ENCODE measurements around the gene PRCD.

The PRCD gene

GRCh38 chr17:76574166-76574565 lies 34.3 kb downstream of the PRCD start:
- DNase-seq (ENCODE audit: extremely low read depth, insufficient read length), result no peak
- Histone ChIP-seq H3K27me3 (replicated peaks; ENCODE audit: control insufficient read depth, insufficient read depth, low read length) (no peaks in the 10 kb centered on the region), H3K36me3 (ENCODE audit: control insufficient read depth, insufficient read depth, low read length) (no peaks in the 10 kb centered on the region), H3K4me3 (replicated peaks; ENCODE audit: low read depth, low read length) (no peak overlapping the region)
- TF ChIP-seq CTCF (IDR thresholded peaks at IDR 0.05; ENCODE audit: insufficient read depth, low read length, poor library complexity, severe bottlenecking), result no peak

- no peak for DNase-seq (ENCODE audit: extremely low read depth, insufficient read length)
- TF ChIP-seq CTCF (IDR thresholded peaks at IDR 0.05; ENCODE audit: insufficient read depth, low read length, poor library complexity, severe bottlenecking), result no peak
- Histone ChIP-seq H3K4me3 (replicated peaks; ENCODE audit: low read depth, low read length) (no peak overlapping the region), H3K36me3 (ENCODE audit: control insufficient read depth, insufficient read depth, low read length) (no peaks in the 10 kb centered on the region), H3K27me3 (replicated peaks; ENCODE audit: control insufficient read depth, insufficient read depth, low read length) (no peaks in the 10 kb centered on the region)
These were observed 35.7 kb downstream of the PRCD start for GRCh38 chr17:76575570-76575969.

- Histone ChIP-seq H3K4me3 (replicated peaks; ENCODE audit: low read depth, low read length) (no peak overlapping the region), H3K27me3 (replicated peaks; ENCODE audit: control insufficient read depth, insufficient read depth, low read length) (no peaks in the 10 kb centered on the region), H3K36me3 (ENCODE audit: control insufficient read depth, insufficient read depth, low read length) (no peaks in the 10 kb centered on the region)
- no peak for DNase-seq (ENCODE audit: extremely low read depth, insufficient read length)
- no peak for TF ChIP-seq CTCF (IDR thresholded peaks at IDR 0.05; ENCODE audit: insufficient read depth, low read length, poor library complexity, severe bottlenecking)
These were observed 36.3 kb downstream of the PRCD start for GRCh38 chr17:76576189-76576588.

DNA sequence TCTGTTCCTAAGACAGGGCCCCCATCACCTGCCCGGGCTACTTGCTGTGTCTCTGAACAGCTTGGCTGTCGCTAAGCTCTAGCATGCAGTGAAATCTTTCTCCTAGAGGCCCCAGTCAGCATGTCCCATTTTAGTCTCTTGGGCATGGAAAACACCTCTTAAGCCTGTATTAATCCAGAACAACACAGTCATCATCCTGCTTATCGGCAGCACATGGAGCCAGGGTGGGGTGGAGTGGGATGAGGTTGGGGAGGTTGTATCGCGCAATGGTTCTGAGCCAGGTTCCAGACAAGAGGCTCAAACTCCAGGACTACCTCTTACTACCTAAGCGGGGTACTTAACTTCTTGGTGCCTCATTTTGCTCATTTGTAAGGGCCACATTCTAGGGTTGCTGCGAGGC lies 38.0 kb downstream of the PRCD start:
- no peak for DNase-seq (ENCODE audit: extremely low read depth, insufficient read length)
- Histone ChIP-seq H3K36me3 (ENCODE audit: control insufficient read depth, insufficient read depth, low read length) (no peaks in the 10 kb centered on the region), H3K4me3 (replicated peaks; ENCODE audit: low read depth, low read length) (no peak overlapping the region), H3K27me3 (replicated peaks; ENCODE audit: control insufficient read depth, insufficient read depth, low read length) (no peaks in the 10 kb centered on the region)
- TF ChIP-seq CTCF (IDR thresholded peaks at IDR 0.05; ENCODE audit: insufficient read depth, low read length, poor library complexity, severe bottlenecking), result no peak

DNA sequence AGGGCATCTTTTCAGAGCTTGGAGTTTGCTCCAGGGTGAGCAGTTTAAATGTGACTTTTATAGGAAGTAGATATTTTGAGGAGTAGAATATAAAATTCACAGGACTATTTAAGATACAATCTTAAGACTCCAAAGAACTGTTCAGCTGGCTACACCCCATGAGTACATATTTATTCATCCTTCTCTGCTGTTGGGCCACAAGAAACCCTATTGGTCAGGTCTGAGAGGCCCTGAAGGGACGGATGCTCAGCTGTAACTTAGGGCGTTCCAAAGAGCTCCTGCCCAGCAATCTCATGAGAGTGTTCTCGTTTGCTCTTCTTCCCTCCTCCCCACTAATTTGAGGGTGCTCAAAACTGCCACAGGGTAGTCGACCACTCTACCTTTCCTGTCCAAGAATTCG lies 38.5 kb downstream of the PRCD start:
- Histone ChIP-seq H3K27me3 (replicated peaks; ENCODE audit: control insufficient read depth, insufficient read depth, low read length) (no peaks in the 10 kb centered on the region), H3K4me3 (replicated peaks; ENCODE audit: low read depth, low read length) (no peak overlapping the region), H3K36me3 (ENCODE audit: control insufficient read depth, insufficient read depth, low read length) (no peaks in the 10 kb centered on the region)
- no peak for DNase-seq (ENCODE audit: extremely low read depth, insufficient read length)
- no peak for TF ChIP-seq CTCF (IDR thresholded peaks at IDR 0.05; ENCODE audit: insufficient read depth, low read length, poor library complexity, severe bottlenecking)

- Histone ChIP-seq H3K27me3 (replicated peaks; ENCODE audit: control insufficient read depth, insufficient read depth, low read length) (no peaks in the 10 kb centered on the region), H3K4me3 (replicated peaks; ENCODE audit: low read depth, low read length) (no peak overlapping the region), H3K36me3 (ENCODE audit: control insufficient read depth, insufficient read depth, low read length) (no peaks in the 10 kb centered on the region)
- DNase-seq (ENCODE audit: extremely low read depth, insufficient read length), result no peak
- no peak for TF ChIP-seq CTCF (IDR thresholded peaks at IDR 0.05; ENCODE audit: insufficient read depth, low read length, poor library complexity, severe bottlenecking)
These were observed 39.4 kb downstream of the PRCD start for GRCh38 chr17:76579281-76579680.
